IPS-18c (cell line): ENCODE measurements around the gene NTF3.
A peak's percentile ranks its signal among the peaks of the same experiment; 100 is the strongest.

ENCODE experiments used
- H3K4me3 ChIP-seq: 2 replicates; pipeline ENCODE4 v1.7.0; 2013; ENCODE audit warnings: low read depth, mild to moderate bottlenecking, low read length, moderate library complexity; ENCODE audit not compliant: insufficient read depth
- H3K9me3 ChIP-seq: one replicate; pipeline ENCODE4 v1.6.1; 2013; ENCODE audit warnings: mild to moderate bottlenecking, low read length, moderate library complexity; ENCODE audit not compliant: control insufficient read depth, insufficient read depth

The NTF3 gene

DNA sequence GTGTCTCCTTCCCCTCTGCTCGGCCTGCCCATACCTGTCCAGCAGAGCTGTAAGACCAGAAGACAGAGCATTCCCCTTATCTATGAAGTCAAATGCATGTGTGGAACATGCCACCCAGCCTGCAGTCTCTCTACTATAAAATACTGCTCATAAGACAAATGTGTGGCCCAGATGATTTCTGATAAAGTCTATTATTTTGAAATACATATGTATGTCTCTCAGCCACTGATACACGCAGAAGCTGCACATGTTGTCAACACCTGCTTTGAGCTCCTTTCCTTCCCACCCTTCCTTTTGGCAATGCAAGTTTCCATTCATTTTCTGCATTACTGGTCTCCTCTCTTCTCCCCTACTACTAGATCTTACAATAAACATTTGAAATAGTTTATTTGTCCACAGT is 38.8 kb downstream of the NTF3 start:
- Histone ChIP-seq H3K9me3 (peaks cover 3% of the 10 kb centered on the region), H3K4me3 (no peak overlapping the region)

DNA sequence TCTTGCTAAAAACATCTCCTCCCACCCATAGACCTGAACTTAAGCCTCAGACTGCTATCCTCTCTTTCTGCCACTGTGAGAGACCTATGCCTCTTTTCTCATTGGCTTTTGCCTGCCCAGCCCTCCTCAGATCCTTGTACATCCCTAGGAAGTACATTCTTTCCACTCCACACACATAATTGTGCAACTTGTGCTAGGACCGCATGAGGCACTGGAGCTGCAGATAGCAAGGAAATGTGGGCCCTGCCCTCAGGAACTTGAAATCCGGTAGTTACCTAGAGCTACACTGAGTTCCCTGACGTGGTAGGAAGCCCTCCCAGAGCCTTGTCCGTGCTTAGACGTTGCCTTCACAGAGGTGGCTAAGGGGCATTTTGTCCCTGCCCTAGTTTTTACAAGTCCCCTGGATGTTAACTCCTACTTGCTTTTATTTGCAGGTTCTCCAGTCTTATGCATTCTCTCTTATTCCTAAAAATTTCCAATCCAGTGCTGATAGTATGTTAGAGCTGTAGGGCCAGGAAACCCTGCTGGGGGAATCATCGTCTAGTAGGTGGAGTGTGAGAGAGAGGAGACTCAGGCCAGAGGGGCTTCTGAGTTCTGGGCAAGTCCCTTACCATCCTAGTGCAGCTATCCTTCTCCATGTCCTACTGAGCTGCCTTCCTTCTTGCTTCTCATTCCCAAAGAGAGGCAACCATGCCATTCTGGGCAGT is 41.3 kb downstream of the NTF3 start:
- Histone ChIP-seq H3K4me3 (no peak overlapping the region), H3K9me3 (peaks cover 3% of the 10 kb centered on the region)

GRCh38 chr12:5473783-5474116 is 41.8 kb downstream of the NTF3 start:
- Histone ChIP-seq H3K9me3 (peaks cover 3% of the 10 kb centered on the region), H3K4me3 (no peak overlapping the region)

GRCh38 chr12:5476356-5476755 is 44.4 kb downstream of the NTF3 start:
- Histone ChIP-seq H3K9me3 (peaks cover 3% of the 10 kb centered on the region), H3K4me3 (no peak overlapping the region)

DNA sequence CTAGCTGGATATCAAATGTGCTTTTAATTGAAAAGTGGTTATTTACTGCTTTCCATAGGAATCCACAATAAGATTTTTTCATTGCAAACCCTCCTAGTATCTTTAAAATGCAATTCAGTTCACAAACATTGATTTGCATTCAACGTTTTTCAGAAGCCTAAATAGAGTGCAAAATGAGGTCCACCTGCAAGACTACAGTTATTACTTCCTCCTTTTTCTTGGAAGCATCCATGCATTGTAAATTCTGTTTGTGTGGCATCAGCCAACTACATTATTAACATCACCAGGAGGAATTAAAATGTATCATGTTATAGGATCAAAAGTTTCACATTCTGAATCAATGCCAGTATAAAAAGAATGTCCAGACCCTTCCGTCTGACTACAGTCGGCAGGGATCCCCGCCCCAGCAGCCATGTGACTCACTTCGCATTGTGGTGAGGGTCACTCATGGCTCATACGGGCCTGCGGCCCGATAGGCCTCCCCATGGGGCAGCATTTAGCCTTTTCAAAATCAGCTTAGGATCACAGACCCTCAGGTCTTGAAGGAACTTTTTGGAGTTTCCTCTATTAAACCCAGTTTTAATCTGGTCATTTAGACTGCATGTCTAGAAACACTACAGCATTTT is 46.3 kb downstream of the NTF3 start:
- H3K9me3 ChIP-seq, result peaks cover 3% of the 10 kb centered on the region

DNA sequence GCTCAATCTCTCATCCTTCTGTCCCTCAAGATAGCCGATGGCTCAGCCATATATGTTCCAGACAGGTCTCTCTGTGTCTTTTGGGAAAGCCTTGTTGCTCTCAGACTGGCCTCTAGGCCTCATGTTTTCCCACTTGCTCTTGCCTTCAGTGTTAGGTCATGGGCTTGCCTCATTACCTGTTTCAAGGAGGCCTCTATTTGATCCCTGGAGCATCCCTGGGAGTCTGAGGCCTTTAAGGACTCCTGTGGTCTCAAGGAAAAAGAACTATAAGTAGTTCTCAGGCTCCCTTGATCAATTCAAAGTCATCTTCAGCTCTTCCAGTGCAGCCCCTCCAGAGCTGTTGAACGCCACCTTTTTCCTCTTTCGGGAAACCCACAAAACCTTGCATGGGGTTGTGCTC is 47.9 kb downstream of the NTF3 start:
- Histone ChIP-seq H3K4me3 (0 out of 2 replicates have a peak overlapping the region, but pooled peaks have one; percentile 20), H3K9me3 (peaks cover 5% of the 10 kb centered on the region)

More for the DNA sequence above, 46.3 kb downstream of the NTF3 start:
- H3K4me3 ChIP-seq, result no peak overlapping the region

DNA sequence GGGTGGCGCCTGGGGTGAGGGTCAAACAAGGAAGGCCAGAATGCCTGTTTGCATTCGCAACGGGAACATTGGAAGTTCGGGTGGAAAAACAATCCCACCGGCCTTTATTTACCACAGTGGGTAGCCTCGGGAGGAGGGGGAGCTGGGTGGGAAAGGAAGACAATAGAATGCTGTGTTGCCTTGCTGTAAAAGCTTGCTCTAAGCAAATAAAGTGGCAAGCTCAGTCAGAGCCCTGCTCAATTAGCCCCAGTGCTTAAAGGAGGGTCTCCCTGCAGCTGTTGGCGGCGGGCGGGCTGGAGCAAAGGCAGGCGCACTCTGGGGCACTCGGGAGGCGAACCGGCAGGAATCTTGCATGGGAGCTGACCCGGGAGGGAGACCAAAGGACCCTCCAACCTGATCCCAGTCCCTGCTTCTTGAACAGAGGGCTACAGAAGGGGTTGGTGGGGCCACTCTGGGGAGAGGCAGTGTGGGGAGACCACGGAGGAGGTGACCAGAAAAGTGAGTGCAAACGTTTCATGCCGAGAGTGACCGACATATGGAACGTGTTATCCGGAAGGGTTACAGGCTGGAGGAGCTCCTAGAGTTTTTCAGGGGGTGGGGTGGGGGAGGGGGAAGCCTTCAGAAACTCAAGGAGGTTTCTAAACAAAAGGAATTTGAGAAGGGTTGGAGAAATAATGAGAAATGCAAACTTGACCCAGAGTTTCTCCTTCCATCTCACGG is 48.5 kb downstream of the NTF3 start:
- Histone ChIP-seq H3K9me3 (peaks cover 2% of the 10 kb centered on the region), H3K4me3 (peak overlapping the region; percentile 25; the same call in 1 of the 2 replicates)

DNA sequence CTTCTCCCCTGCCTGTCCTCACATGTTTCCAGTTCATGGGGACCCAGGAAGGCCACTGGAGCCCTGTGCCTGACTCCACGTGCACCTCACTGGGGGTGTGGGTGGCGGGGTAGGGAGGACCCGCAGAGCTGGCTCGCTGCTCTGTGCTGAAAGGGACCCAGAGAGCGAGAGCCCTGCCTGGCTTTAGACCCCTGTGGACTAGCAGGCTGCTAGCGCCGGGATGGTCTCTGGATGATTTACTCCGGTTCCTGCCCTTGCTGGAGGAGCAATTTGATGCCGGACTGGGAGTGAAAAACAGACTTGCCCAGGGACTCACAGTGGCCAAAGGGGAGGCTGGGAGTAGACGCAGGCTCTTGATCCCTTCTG is 49.0 kb downstream of the NTF3 start:
- Histone ChIP-seq H3K9me3 (peaks cover 2% of the 10 kb centered on the region), H3K4me3 (peak overlapping the region; percentile 25)

GRCh38 chr12:5481645-5482044 is 49.7 kb downstream of the NTF3 start:
- Histone ChIP-seq H3K4me3 (no peak overlapping the region), H3K9me3 (peaks cover 2% of the 10 kb centered on the region)

DNA sequence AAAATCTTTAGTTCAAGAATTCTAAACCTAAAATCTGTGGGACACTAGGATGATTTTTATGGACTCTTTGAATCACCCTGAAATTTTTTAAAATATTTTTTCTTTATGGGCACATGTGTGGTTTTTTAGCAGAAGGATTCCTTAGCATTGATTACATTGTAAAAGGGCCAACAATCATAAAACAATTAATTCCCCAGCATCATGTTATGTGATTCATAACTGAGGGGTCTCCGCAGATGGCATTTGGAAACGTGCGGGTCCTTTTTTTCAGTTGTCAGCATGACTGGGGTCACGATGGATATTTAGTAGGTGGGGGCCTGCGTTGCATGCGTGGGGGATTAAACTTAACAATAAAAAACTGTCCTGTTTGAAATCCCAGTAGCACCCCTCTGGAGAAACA is 52.5 kb downstream of the NTF3 start:
- no peak overlapping the region for H3K4me3 ChIP-seq
- peaks cover 2% of the 10 kb centered on the region for H3K9me3 ChIP-seq

DNA sequence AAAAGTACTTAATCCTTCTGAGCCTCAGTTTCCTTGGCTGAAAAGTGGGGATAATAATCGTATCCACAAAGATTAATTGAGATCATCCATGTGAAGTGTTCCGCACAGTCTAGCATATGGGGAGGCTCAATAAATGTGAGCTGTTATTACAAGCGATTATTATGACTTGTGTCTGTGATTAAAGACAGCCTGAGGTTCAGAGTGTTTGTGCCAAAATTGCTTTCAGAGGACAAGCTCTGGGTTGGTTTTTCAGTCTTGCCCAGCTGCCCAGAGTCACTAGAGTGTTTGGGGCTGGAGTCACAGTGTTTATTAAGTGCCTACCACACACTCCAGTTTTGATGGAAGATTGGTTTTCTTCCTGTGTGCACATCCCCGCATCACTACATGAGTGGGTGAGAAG is 53.5 kb downstream of the NTF3 start:
- H3K4me3 ChIP-seq, result no peak overlapping the region
- H3K9me3 ChIP-seq, result peaks cover 2% of the 10 kb centered on the region

- peaks cover 2% of the 10 kb centered on the region for H3K9me3 ChIP-seq
- no peak overlapping the region for H3K4me3 ChIP-seq
These were observed 55.2 kb downstream of the NTF3 start for GRCh38 chr12:5487076-5487475.

DNA sequence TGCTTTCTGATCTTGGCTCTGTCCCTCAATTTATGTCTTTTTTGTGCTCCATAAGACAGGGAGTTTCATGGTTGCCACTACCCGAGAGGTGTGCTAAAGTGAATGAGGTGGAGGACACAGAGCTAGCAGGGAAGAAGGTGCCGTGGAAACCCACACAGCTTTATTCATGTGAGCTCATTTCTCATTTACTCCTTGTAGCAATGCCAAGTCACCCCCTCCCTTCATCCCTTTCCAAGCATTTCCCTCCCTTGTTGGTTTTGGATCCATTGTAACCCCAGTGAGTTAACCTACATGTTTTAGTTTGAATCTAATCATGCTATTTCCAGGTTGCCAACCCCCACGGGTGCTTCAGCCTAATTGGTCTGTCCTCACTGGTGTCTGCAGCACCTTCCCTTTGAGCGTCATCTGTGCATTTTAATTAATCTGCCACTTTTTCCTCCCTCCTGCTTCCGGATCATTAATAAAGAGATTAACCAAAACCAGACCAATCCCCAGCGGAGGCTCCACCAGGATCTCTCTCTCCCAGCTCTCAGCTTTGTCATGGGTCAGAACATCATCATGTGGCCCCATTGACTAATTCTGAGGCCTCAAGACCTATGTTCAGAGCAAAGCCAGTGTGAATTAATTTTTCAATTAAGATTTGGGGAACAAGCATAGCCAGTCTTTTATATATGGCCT is 56.2 kb downstream of the NTF3 start:
- Histone ChIP-seq H3K4me3 (no peak overlapping the region), H3K9me3 (peaks cover 2% of the 10 kb centered on the region)

DNA sequence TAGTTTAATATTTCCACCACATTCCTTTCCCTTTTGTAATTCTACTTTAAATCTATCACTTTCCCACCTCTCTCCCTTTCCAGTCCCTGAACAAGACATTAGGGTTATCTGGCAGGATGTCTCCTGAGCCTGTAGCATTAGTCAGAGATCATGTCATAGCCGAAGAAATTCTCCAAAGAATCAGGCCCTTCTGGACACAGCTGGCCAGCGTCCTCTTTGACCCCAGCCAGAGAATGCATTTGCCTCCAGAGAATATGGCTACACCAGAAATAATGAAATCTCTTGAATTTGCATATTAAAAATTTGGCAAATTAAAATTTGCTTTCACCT is 56.7 kb downstream of the NTF3 start:
- H3K9me3 ChIP-seq, result peaks cover 2% of the 10 kb centered on the region
- no peak overlapping the region for H3K4me3 ChIP-seq

GRCh38 chr12:5489017-5489416 is 57.1 kb downstream of the NTF3 start:
- Histone ChIP-seq H3K4me3 (no peak overlapping the region), H3K9me3 (no peaks in the 10 kb centered on the region)

DNA sequence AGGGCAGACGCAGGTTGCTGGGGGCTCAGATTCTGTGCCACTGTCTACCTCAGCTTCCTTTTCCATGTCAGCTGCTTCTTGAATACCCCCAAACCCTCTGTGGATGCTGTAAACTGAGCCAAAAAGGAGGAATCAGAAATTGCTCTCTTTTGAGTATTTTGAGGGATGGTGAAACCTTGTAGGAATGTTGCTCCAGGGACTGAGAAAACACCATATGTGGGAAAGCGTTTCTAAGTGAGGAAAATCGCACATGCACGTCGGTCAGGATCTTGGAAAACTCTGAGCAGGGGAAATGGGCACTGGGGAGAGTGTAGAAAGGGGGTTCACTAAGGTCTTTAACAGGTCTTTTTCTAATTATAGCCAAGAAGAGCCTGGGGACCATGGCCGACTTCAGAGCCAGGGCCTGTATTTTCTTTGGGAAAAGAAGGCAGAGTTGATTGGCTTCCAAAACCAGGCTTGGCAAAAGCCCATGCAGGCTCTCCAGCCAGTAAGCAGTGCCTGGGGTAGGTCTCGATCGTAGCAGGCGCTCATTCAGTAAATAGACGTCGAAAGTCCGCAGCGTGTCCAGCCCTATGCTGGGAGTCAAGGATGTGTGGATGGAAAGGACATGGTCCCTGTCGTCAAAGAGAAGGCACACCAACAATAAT is 58.0 kb downstream of the NTF3 start:
- no peak overlapping the region for H3K4me3 ChIP-seq
- no peaks in the 10 kb centered on the region for H3K9me3 ChIP-seq

DNA sequence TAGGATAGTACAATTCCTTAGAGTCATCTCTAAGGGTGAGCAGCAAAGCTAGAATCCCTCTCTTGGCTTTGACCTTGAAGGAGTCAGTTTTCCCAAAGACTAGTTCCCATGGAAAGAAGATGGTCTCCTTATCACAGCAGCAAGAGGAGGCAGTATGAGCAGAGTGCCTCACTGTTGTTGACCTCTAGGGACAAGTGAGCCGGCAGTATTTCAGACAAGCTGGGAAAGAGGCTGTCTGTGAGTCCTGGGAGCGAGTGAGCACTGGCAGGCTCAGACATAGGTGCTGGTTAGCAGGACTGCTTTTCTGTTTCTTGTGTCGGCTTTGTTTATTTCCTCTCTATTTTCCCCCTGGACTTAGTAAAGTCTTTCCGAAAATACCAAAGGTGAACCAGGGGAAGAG is 60.7 kb downstream of the NTF3 start:
- Histone ChIP-seq H3K4me3 (no peak overlapping the region), H3K9me3 (no peaks in the 10 kb centered on the region)
